ENCODE data around the gene FAM3B.

The FAM3B gene

GRCh38 chr21:41365377-41366107 is 48.9 kb downstream of the FAM3B start:
- no peaks in the 10 kb centered on the region for H3K27me3 ChIP-seq (replicated peaks; ENCODE audit: control insufficient read depth, insufficient read depth, low read length)
- H3K4me1 ChIP-seq (ENCODE audit: control insufficient read depth, insufficient read depth, low read length), result peaks cover 52% of the 10 kb centered on the region
- H3K9ac ChIP-seq (ENCODE audit: low read length), result no peak overlapping the region
- H3K36me3 ChIP-seq (ENCODE audit: control insufficient read depth, insufficient read depth, low read length, severe bottlenecking), result no peaks in the 10 kb centered on the region
- H3K4me3 ChIP-seq (ENCODE audit: low read length), result no peak overlapping the region
- no peaks in the 10 kb centered on the region for H3K9me3 ChIP-seq (ENCODE audit: control insufficient read depth, low read length)
- DNase-seq (ENCODE audit: low read depth), result no peak

GRCh38 chr21:41366522-41367151 is 50.0 kb downstream of the FAM3B start:
- Histone ChIP-seq H3K9me3 (ENCODE audit: control insufficient read depth, low read length) (no peaks in the 10 kb centered on the region), H3K27me3 (replicated peaks; ENCODE audit: control insufficient read depth, insufficient read depth, low read length) (no peaks in the 10 kb centered on the region), H3K4me3 (ENCODE audit: low read length) (peak overlapping the region; percentile 43), H3K4me1 (ENCODE audit: control insufficient read depth, insufficient read depth, low read length) (peaks cover 51% of the 10 kb centered on the region), H3K9ac (ENCODE audit: low read length) (no peak overlapping the region), H3K36me3 (ENCODE audit: control insufficient read depth, insufficient read depth, low read length, severe bottlenecking) (no peaks in the 10 kb centered on the region)
- peak; percentile 15 for DNase-seq (ENCODE audit: low read depth)

GRCh38 chr21:41367301-41367944 is 50.8 kb downstream of the FAM3B start:
- Histone ChIP-seq H3K27me3 (replicated peaks; ENCODE audit: control insufficient read depth, insufficient read depth, low read length) (no peaks in the 10 kb centered on the region), H3K9ac (ENCODE audit: low read length) (no peak overlapping the region), H3K4me1 (ENCODE audit: control insufficient read depth, insufficient read depth, low read length) (peaks cover 43% of the 10 kb centered on the region), H3K36me3 (ENCODE audit: control insufficient read depth, insufficient read depth, low read length, severe bottlenecking) (no peaks in the 10 kb centered on the region), H3K4me3 (ENCODE audit: low read length) (peak overlapping the region; percentile 43), H3K9me3 (ENCODE audit: control insufficient read depth, low read length) (no peaks in the 10 kb centered on the region)
- DNase-seq (ENCODE audit: low read depth), result no peak

GRCh38 chr21:41367945-41368734 is 51.5 kb downstream of the FAM3B start:
- Histone ChIP-seq H3K9ac (ENCODE audit: low read length) (no peak overlapping the region), H3K4me3 (ENCODE audit: low read length) (no peak overlapping the region), H3K9me3 (ENCODE audit: control insufficient read depth, low read length) (no peaks in the 10 kb centered on the region), H3K4me1 (ENCODE audit: control insufficient read depth, insufficient read depth, low read length) (peaks cover 36% of the 10 kb centered on the region), H3K36me3 (ENCODE audit: control insufficient read depth, insufficient read depth, low read length, severe bottlenecking) (no peaks in the 10 kb centered on the region), H3K27me3 (replicated peaks; ENCODE audit: control insufficient read depth, insufficient read depth, low read length) (no peaks in the 10 kb centered on the region)
- DNase-seq (ENCODE audit: low read depth), result no peak

- no peak for DNase-seq (ENCODE audit: low read depth)
- Histone ChIP-seq H3K36me3 (ENCODE audit: control insufficient read depth, insufficient read depth, low read length, severe bottlenecking) (no peaks in the 10 kb centered on the region), H3K4me3 (ENCODE audit: low read length) (peak overlapping the region; percentile 72), H3K27me3 (replicated peaks; ENCODE audit: control insufficient read depth, insufficient read depth, low read length) (no peaks in the 10 kb centered on the region), H3K9me3 (ENCODE audit: control insufficient read depth, low read length) (no peaks in the 10 kb centered on the region), H3K9ac (ENCODE audit: low read length) (peak overlapping the region; percentile 70), H3K4me1 (ENCODE audit: control insufficient read depth, insufficient read depth, low read length) (peaks cover 34% of the 10 kb centered on the region)
These were observed 52.1 kb downstream of the FAM3B start for GRCh38 chr21:41368735-41369104.

- Histone ChIP-seq H3K27me3 (replicated peaks; ENCODE audit: control insufficient read depth, insufficient read depth, low read length) (no peaks in the 10 kb centered on the region), H3K4me1 (ENCODE audit: control insufficient read depth, insufficient read depth, low read length) (peaks cover 34% of the 10 kb centered on the region), H3K4me3 (ENCODE audit: low read length) (peak overlapping the region; percentile 72), H3K9ac (ENCODE audit: low read length) (peak overlapping the region; percentile 70), H3K36me3 (ENCODE audit: control insufficient read depth, insufficient read depth, low read length, severe bottlenecking) (no peaks in the 10 kb centered on the region), H3K9me3 (ENCODE audit: control insufficient read depth, low read length) (no peaks in the 10 kb centered on the region)
- DNase-seq (ENCODE audit: low read depth), result peak; percentile 10
These were observed 52.7 kb downstream of the FAM3B start for GRCh38 chr21:41369105-41369919.

- H3K9me3 ChIP-seq (ENCODE audit: control insufficient read depth, low read length), result no peaks in the 10 kb centered on the region
- H3K27me3 ChIP-seq (replicated peaks; ENCODE audit: control insufficient read depth, insufficient read depth, low read length), result no peaks in the 10 kb centered on the region
- H3K4me3 ChIP-seq (ENCODE audit: low read length), result no peak overlapping the region
- DNase-seq (ENCODE audit: low read depth), result no peak
- no peak overlapping the region for H3K9ac ChIP-seq (ENCODE audit: low read length)
- H3K36me3 ChIP-seq (ENCODE audit: control insufficient read depth, insufficient read depth, low read length, severe bottlenecking), result no peaks in the 10 kb centered on the region
- peaks cover 34% of the 10 kb centered on the region for H3K4me1 ChIP-seq (ENCODE audit: control insufficient read depth, insufficient read depth, low read length)
These were observed 53.6 kb downstream of the FAM3B start for GRCh38 chr21:41369920-41370839.

GRCh38 chr21:41370840-41371684 is 54.5 kb downstream of the FAM3B start:
- Histone ChIP-seq H3K36me3 (ENCODE audit: control insufficient read depth, insufficient read depth, low read length, severe bottlenecking) (no peaks in the 10 kb centered on the region), H3K4me1 (ENCODE audit: control insufficient read depth, insufficient read depth, low read length) (peaks cover 34% of the 10 kb centered on the region), H3K9me3 (ENCODE audit: control insufficient read depth, low read length) (no peaks in the 10 kb centered on the region), H3K4me3 (ENCODE audit: low read length) (no peak overlapping the region), H3K9ac (ENCODE audit: low read length) (no peak overlapping the region), H3K27me3 (replicated peaks; ENCODE audit: control insufficient read depth, insufficient read depth, low read length) (no peaks in the 10 kb centered on the region)
- peak; percentile 25 for DNase-seq (ENCODE audit: low read depth)

GRCh38 chr21:41371685-41372030 is 55.1 kb downstream of the FAM3B start:
- no peak overlapping the region for H3K4me3 ChIP-seq (ENCODE audit: low read length)
- DNase-seq (ENCODE audit: low read depth), result no peak

More at GRCh38 chr21:41371685-41372030, 55.1 kb downstream of the FAM3B start:
- Histone ChIP-seq H3K4me1 (ENCODE audit: control insufficient read depth, insufficient read depth, low read length) (peaks cover 30% of the 10 kb centered on the region), H3K9me3 (ENCODE audit: control insufficient read depth, low read length) (no peaks in the 10 kb centered on the region), H3K9ac (ENCODE audit: low read length) (no peak overlapping the region), H3K27me3 (replicated peaks; ENCODE audit: control insufficient read depth, insufficient read depth, low read length) (no peaks in the 10 kb centered on the region), H3K36me3 (ENCODE audit: control insufficient read depth, insufficient read depth, low read length, severe bottlenecking) (peaks cover under 1% of the 10 kb centered on the region)
